GM23338 (cell line): Measurements from ENCODE around the gene FRMD1. TPM values are rescaled to one million over a fixed set of nuclear protein-coding genes. Genes with fewer than 3 reads are reported as not detected.

Source experiments
- ATAC-seq: fragments of 200-7000 bp; cut with Tn5 transposase; 3 replicates; pipeline ENCODE4 v1.9.1; 2020
- DNase-seq: peaks from one replicate; pipeline ENCODE4 v3.0.0-alpha.2; 2015; ENCODE audit warnings: low spot score
- H2AFZ ChIP-seq: fragments of 200-600 bp; sonication (generic); 2 replicates; pipeline ENCODE4 v1.8.0; 2016; ENCODE audit warnings: antibody characterized with exemption, mild to moderate bottlenecking, moderate library complexity
- H3F3A ChIP-seq: fragments of 200-600 bp; sonication (generic); replicated peaks from 2 replicates; pipeline ENCODE4 v1.8.0; 2017; ENCODE audit warnings: antibody characterized with exemption, mixed run types, low read depth
- H3K27ac ChIP-seq: fragments of 200-600 bp; sonication (generic); 2 replicates; pipeline ENCODE4 v1.6.1; 2016; ENCODE audit warnings: low read depth
- H3K27me3 ChIP-seq: fragments of 200-600 bp; sonication (generic); 2 replicates; pipeline ENCODE4 v1.8.0; 2016; ENCODE audit warnings: mild to moderate bottlenecking, mixed run types, moderate library complexity; ENCODE audit not compliant: insufficient read depth
- H3K36me3 ChIP-seq: fragments of 200-600 bp; sonication (generic); 2 replicates; pipeline ENCODE4 v1.8.0; 2016; ENCODE audit warnings: mild to moderate bottlenecking; ENCODE audit not compliant: insufficient read depth
- H3K4me1 ChIP-seq: fragments of 200-600 bp; sonication (generic); 2 replicates; pipeline ENCODE4 v1.8.0; 2016; ENCODE audit warnings: mild to moderate bottlenecking, moderate library complexity; ENCODE audit not compliant: insufficient read depth
- H3K4me2 ChIP-seq: fragments of 200-600 bp; sonication (generic); 2 replicates; pipeline ENCODE4 v1.7.1; 2017; ENCODE audit warnings: mixed run types
- H3K4me3 ChIP-seq: fragments of 200-600 bp; sonication (generic); 2 replicates; pipeline ENCODE4 v1.6.1; 2016; ENCODE audit warnings: mixed run types
- H3K79me2 ChIP-seq: fragments of 200-600 bp; sonication (generic); replicated peaks from 2 replicates; pipeline ENCODE4 v1.8.0; 2017; ENCODE audit warnings: mild to moderate bottlenecking; ENCODE audit not compliant: insufficient read depth
- H3K9me2 ChIP-seq: fragments of 200-600 bp; sonication (generic); 2 replicates; pipeline ENCODE4 v1.8.0; 2017; ENCODE audit not compliant: insufficient read depth
- H4K20me1 ChIP-seq: fragments of 200-600 bp; sonication (generic); replicated peaks from 2 replicates; pipeline ENCODE4 v1.8.0; 2017; ENCODE audit warnings: mild to moderate bottlenecking; ENCODE audit not compliant: insufficient read depth
- H3K27ac Mint-ChIP-seq: 2 replicates; pipeline ENCODE4 v1.8.0; 2020; ENCODE audit warnings: inconsistent platforms, mild to moderate bottlenecking, moderate library complexity, mixed read lengths
- H3K27me3 Mint-ChIP-seq: 3 replicates; pipeline ENCODE4 v1.8.0; 2022; ENCODE audit warnings: low read depth, mild to moderate bottlenecking, moderate library complexity, mixed read lengths, inconsistent platforms; ENCODE audit not compliant: insufficient read depth, poor library complexity
- H3K36me3 Mint-ChIP-seq: 3 replicates; pipeline ENCODE4 v1.8.0; 2021; ENCODE audit warnings: low read depth, mild to moderate bottlenecking, inconsistent platforms, moderate library complexity, mixed read lengths
- H3K4me1 Mint-ChIP-seq: 3 replicates; pipeline ENCODE4 v1.8.0; 2020; ENCODE audit warnings: mild to moderate bottlenecking, inconsistent platforms, mixed read lengths
- H3K4me3 Mint-ChIP-seq: 3 replicates; pipeline ENCODE4 v1.8.0; 2021; ENCODE audit warnings: moderate library complexity, mild to moderate bottlenecking, inconsistent platforms, mixed read lengths
- H3K9me3 Mint-ChIP-seq: 3 replicates; pipeline ENCODE4 v1.8.0; 2020; ENCODE audit warnings: moderate library complexity, mild to moderate bottlenecking, inconsistent platforms, mixed read lengths
- CREB1 ChIP-seq: fragments of 250-450 bp; sonication (Bioruptor Pico); IDR thresholded peaks from 2 replicates; pipeline ENCODE4 v1.5.0; 2020; ENCODE audit warnings: low read depth, mild to moderate bottlenecking, moderate library complexity
- CTCF ChIP-seq, 2 experiments: fragments of 200-600 bp in 1 of 2; sonication (generic) in 1 of 2; conservative IDR thresholded peaks; 2 replicates each; pipeline versions ENCODE4 v1.5.1 to v1.6.1; 2016 to 2017; ENCODE audit warnings: antibody characterized with exemption in 2 of 2, low read depth in 2 of 2, mild to moderate bottlenecking in 2 of 2, moderate library complexity in 1 of 2
- ETS1 ChIP-seq: IDR thresholded peaks from 2 replicates; pipeline ENCODE4 v1.6.1; 2016; ENCODE audit warnings: antibody characterized with exemption
- EZH2 ChIP-seq: fragments of 200-600 bp; sonication (generic); IDR thresholded peaks from one replicate; pipeline ENCODE4 v1.8.0; 2017; ENCODE audit warnings: antibody characterized with exemption, mild to moderate bottlenecking, low read depth; ENCODE audit not compliant: unreplicated experiment
- EZH2phosphoT487 ChIP-seq: fragments of 200-600 bp; sonication (generic); IDR thresholded peaks from one replicate; pipeline ENCODE4 v1.8.1; 2018; ENCODE audit warnings: antibody characterized with exemption; ENCODE audit not compliant: unreplicated experiment
- JUNB ChIP-seq: IDR thresholded peaks from one replicate; pipeline ENCODE4 v1.6.1; 2016; ENCODE audit warnings: antibody characterized with exemption; ENCODE audit not compliant: unreplicated experiment
- NANOG ChIP-seq: IDR thresholded peaks from 2 replicates; pipeline ENCODE4 v1.6.1; 2016; ENCODE audit warnings: antibody characterized with exemption, borderline replicate concordance
- POLR2AphosphoS5 ChIP-seq: IDR thresholded peaks from 2 replicates; pipeline ENCODE4 v1.6.1; 2016; ENCODE audit warnings: antibody characterized with exemption, low read depth
- STAT1 ChIP-seq: IDR thresholded peaks from one replicate; pipeline ENCODE4 v1.6.1; 2016; ENCODE audit warnings: antibody characterized with exemption; ENCODE audit not compliant: unreplicated experiment
- ZNF114 ChIP-seq: fragments of 250-450 bp; sonication (Bioruptor Pico); IDR thresholded peaks from 2 replicates; pipeline ENCODE4 v1.5.0; 2020; ENCODE audit warnings: mild to moderate bottlenecking, moderate library complexity
- ZNF331 ChIP-seq: fragments of 250-450 bp; sonication (Bioruptor Pico); IDR thresholded peaks from 2 replicates; pipeline ENCODE4 v1.5.0; 2020; ENCODE audit warnings: low read depth, mild to moderate bottlenecking, moderate library complexity
- polyA plus RNA-seq: library from polyadenylated mRNA; unstranded; fragments of >200 nt; fragmentation: Nextera tagmentation; extraction: Ambion mirVana; gene quantifications from 2 replicates; pipeline ENCODE4 v1.2.1, GENCODE V29; 2016
- total RNA-seq: library from RNA; depleted of rRNA; stranded (reverse); fragments of >200 nt; shearing (Covaris generic); gene quantifications from 2 replicates; pipeline ENCODE4 v1.2.3, GENCODE V29; 2014
- TF ChIP-seq, protein P1 (sequence below): fragments of 250-450 bp; sonication (Bioruptor Pico); IDR thresholded peaks from 2 replicates; pipeline ENCODE4 v1.5.0; 2020; ENCODE audit warnings: mild to moderate bottlenecking, moderate library complexity

The FRMD1 gene
- total and polyA plus RNA-seq, 2 experiments from 2014 or later, result 1.0 to 2.0 TPM

- no peak overlapping the region for H3K4me2 ChIP-seq
- TF ChIP-seq ETS1 (no peak), EZH2 (no peak), NANOG (no peak), POLR2AphosphoS5 (no peak), CREB1 (CRISPR knock-in tag) (no peak), ZNF114 (CRISPR knock-in tag) (no peak), CTCF (conservative IDR thresholded peaks at IDR 0.05; ENCODE audit: low read depth in 2 of 2) (no peak), STAT1 (no peak), ZNF331 (CRISPR knock-in tag) (no peak), EZH2phosphoT487 (no peak), JUNB (no peak)
- TF ChIP-seq, protein P1, sequence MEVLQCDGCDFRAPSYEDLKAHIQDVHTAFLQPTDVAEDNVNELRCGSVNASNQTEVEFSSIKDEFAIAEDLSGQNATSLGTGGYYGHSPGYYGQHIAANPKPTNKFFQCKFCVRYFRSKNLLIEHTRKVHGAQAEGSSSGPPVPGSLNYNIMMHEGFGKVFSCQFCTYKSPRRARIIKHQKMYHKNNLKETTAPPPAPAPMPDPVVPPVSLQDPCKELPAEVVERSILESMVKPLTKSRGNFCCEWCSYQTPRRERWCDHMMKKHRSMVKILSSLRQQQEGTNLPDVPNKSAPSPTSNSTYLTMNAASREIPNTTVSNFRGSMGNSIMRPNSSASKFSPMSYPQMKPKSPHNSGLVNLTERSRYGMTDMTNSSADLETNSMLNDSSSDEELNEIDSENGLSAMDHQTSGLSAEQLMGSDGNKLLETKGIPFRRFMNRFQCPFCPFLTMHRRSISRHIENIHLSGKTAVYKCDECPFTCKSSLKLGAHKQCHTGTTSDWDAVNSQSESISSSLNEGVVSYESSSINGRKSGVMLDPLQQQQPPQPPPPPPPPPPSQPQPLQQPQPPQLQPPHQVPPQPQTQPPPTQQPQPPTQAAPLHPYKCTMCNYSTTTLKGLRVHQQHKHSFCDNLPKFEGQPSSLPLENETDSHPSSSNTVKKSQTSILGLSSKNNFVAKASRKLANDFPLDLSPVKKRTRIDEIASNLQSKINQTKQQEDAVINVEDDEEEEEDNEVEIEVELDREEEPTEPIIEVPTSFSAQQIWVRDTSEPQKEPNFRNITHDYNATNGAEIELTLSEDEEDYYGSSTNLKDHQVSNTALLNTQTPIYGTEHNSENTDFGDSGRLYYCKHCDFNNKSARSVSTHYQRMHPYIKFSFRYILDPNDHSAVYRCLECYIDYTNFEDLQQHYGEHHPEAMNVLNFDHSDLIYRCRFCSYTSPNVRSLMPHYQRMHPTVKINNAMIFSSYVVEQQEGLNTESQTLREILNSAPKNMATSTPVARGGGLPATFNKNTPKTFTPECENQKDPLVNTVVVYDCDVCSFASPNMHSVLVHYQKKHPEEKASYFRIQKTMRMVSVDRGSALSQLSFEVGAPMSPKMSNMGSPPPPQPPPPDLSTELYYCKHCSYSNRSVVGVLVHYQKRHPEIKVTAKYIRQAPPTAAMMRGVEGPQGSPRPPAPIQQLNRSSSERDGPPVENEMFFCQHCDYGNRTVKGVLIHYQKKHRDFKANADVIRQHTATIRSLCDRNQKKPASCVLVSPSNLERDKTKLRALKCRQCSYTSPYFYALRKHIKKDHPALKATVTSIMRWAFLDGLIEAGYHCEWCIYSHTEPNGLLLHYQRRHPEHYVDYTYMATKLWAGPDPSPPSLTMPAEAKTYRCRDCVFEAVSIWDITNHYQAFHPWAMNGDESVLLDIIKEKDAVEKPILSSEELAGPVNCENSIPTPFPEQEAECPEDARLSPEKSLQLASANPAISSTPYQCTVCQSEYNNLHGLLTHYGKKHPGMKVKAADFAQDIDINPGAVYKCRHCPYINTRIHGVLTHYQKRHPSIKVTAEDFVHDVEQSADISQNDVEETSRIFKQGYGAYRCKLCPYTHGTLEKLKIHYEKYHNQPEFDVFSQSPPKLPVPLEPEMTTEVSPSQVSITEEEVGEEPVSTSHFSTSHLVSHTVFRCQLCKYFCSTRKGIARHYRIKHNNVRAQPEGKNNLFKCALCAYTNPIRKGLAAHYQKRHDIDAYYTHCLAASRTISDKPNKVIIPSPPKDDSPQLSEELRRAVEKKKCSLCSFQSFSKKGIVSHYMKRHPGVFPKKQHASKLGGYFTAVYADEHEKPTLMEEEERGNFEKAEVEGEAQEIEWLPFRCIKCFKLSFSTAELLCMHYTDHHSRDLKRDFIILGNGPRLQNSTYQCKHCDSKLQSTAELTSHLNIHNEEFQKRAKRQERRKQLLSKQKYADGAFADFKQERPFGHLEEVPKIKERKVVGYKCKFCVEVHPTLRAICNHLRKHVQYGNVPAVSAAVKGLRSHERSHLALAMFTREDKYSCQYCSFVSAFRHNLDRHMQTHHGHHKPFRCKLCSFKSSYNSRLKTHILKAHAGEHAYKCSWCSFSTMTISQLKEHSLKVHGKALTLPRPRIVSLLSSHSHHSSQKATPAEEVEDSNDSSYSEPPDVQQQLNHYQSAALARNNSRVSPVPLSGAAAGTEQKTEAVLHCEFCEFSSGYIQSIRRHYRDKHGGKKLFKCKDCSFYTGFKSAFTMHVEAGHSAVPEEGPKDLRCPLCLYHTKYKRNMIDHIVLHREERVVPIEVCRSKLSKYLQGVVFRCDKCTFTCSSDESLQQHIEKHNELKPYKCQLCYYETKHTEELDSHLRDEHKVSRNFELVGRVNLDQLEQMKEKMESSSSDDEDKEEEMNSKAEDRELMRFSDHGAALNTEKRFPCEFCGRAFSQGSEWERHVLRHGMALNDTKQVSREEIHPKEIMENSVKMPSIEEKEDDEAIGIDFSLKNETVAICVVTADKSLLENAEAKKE (CRISPR knock-in tag), result no peak
- H3K79me2 ChIP-seq, result no peaks in the 10 kb centered on the region
- H3K9me2 ChIP-seq, result no peaks in the 10 kb centered on the region
- no peak overlapping the region for H3K4me3 ChIP-seq
- no peaks in the 10 kb centered on the region for H4K20me1 ChIP-seq
- peaks cover 14% of the 10 kb centered on the region for H3K4me1 ChIP-seq
- Mint-ChIP-seq H3K27ac (no peak overlapping the region), H3K27me3 (peaks cover 3% of the 10 kb centered on the region), H3K4me1 (peaks cover 22% of the 10 kb centered on the region), H3K36me3 (no peaks in the 10 kb centered on the region), H3K9me3 (no peaks in the 10 kb centered on the region), H3K4me3 (no peak overlapping the region)
- DNase-seq (no peak), ATAC-seq (no peak)
- no peak overlapping the region for H3K27ac ChIP-seq
- no peaks in the 10 kb centered on the region for H3F3A ChIP-seq
- H3K36me3 ChIP-seq, result no peaks in the 10 kb centered on the region
- no peak overlapping the region for H2AFZ ChIP-seq
- H3K27me3 ChIP-seq, result no peaks in the 10 kb centered on the region
These were observed 51.5 kb downstream of the FRMD1 start for GRCh38 chr6:168027521-168027920.
